ENCODE results near the gene OR5M11. TPM values are rescaled to one million over a fixed set of nuclear protein-coding genes. Genes with fewer than 3 reads are reported as not detected.
"Not testable (repeated sequence)": the region's sequence is repeated elsewhere in the genome, so short reads cannot be mapped to it uniquely, and the experiment has no call there.

The OR5M11 gene
- total RNA-seq: not detected

DNA sequence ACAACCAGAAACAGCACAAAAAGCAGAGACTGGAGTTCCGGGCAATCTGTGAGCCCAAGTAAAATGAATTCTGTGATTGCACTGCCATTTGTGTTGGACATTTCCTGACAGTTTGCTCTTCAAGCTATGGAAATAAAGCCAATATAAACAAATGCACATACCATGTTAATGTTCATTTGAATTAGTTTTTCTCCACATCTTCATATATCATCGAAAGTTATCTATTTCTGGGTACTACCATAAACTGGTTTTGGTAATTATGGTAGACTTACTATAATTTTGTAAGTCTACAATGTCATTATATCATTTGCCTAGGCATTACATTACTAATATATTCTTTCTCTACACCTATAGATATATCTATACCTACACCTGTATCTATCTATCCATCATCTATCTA, at the start of gene OR5M11:
Gene OR5M11, minus strand, starts transcription at position 101 of the 400 bp plus-strand sequence. Its CDS starts 0 bp downstream, at position 101.
- H3K27me3 Mint-ChIP-seq: no peaks in the 10 kb centered on the region
- no peaks in the 10 kb centered on the region for H3K36me3 Mint-ChIP-seq
- DNase-seq (no peak), ATAC-seq (ENCODE audit: low read depth) (no peak)
- H3K9me3 Mint-ChIP-seq: peaks cover 12% of the 10 kb centered on the region
- no peak within 1 kb of the TSS for H3K4me3 Mint-ChIP-seq
- H3K4me1 Mint-ChIP-seq: no peaks in the 10 kb centered on the region
- POLR2A ChIA-PET: no interaction called here
- no peak within 1 kb of the TSS for H3K27ac Mint-ChIP-seq

DNA sequence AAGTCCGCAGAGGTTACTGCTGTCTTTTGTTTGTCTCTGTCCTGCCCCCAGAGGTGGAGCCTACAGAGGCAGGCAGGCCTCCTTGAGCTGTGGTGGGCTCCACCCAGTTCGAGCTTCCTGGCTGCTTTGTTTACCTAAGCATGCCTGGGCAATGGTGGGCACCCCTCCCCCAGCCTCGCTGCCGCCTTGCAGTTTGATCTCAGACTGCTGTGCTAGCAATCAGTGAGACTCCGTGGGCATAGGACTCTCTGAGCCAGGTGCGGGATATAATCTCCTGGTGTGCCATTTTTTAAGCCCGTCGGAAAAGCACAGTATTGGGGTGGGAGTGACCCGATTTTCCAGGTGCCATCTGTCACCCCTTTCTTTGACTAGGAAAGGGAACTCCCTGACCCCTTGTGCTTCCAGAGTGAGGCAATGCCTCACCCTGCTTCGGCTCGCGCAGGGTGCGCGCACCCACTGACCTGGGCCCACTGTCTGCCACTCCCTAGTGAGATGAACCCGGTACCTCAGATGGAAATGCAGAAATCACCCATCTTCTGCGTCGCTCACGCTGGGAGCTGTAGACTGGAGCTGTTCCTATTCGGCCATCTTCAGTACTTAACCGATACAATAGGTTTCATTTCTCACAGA, 49.1 kb upstream of the OR5M11 start:
- ATAC-seq (ENCODE audit: low read depth); H3K4me1 Mint-ChIP-seq; H3K9me3 Mint-ChIP-seq; H3K36me3 Mint-ChIP-seq; POLR2A ChIA-PET; H3K27ac Mint-ChIP-seq; H3K4me3 Mint-ChIP-seq; DNase-seq; H3K27me3 Mint-ChIP-seq: not testable (repeated sequence)

DNA sequence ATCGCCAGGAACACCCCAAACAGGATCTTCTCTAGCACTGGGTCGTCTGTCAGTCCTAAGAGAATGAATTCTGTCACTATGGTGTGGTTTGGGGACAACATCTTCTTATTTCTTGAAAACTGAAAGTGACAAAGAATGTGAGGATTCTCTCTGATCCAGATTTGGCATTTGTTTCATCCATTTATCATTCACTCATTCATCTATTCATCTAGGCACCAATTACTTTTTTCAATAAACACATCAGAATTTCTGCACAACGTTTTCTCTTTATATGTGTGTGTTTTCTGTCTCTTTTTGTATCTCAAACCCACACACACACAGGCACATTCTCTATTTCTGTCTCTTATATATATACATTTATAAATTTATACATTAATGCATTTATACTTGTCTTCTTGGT, 34.6 kb upstream of the OR5M11 start, which contains the start of gene OR5M10:
Gene OR5M10, minus strand, starts transcription at position 101 of the 400 bp plus-strand sequence. Its CDS starts 0 bp downstream, at position 101.
- Mint-ChIP-seq H3K4me1 (no peaks in the 10 kb centered on the region), H3K36me3 (no peaks in the 10 kb centered on the region), H3K9me3 (no peaks in the 10 kb centered on the region), H3K4me3 (no peak within 1 kb of the TSS), H3K27ac (no peak within 1 kb of the TSS), H3K27me3 (no peaks in the 10 kb centered on the region)
- POLR2A ChIA-PET: no interaction called here
- DNase-seq: no peak
- no peak for ATAC-seq (ENCODE audit: low read depth)

DNA sequence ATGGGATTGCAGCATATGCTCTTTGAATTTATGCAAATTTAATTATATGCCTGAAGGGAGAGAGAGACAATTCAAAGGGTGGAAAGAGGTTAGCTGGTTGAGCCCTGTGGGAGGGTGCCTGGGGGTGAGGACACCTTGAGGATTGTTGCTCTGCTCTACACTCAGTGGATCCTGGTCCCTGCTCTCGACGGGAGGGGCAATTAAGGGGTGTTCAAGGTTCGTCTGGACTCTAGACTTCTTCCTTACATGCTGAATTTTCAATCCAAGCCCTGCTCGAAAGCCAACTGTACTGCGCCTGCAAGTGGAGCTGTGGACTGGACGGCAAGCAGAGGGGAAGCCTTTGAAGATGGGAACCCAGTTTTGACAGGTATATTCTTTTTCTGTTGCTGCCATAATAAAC, 15.5 kb upstream of the OR5M11 start:
- DNase-seq (no peak), ATAC-seq (ENCODE audit: low read depth) (no peak)
- H3K4me1 Mint-ChIP-seq: no peaks in the 10 kb centered on the region
- H3K36me3 Mint-ChIP-seq: no peaks in the 10 kb centered on the region
- no peak overlapping the region for H3K4me3 Mint-ChIP-seq
- H3K9me3 Mint-ChIP-seq: peaks cover 12% of the 10 kb centered on the region
- no peaks in the 10 kb centered on the region for H3K27me3 Mint-ChIP-seq
- POLR2A ChIA-PET: no interaction called here
- no peak overlapping the region for H3K27ac Mint-ChIP-seq

DNA sequence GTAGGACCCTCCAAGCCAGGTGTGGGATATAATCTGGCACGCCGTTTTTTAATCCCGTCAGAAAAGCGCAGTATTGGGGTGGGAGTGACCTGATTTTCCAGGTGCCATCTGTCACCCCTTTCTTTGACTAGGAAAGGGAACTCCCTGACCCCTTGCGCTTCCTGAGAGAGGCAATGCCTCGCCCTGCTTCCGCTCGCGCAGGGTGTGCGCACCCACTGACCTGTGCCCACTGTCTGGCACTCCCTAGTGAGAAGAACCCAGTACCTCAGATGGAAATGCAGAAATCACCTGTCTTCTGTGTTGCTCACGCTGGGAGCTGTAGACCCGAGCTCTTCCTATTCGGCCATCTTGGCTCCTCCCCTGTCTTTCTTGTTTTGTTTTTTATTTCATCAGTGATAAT, 11.6 kb upstream of the OR5M11 start:
- ATAC-seq (ENCODE audit: low read depth); DNase-seq; H3K27ac Mint-ChIP-seq; H3K4me3 Mint-ChIP-seq; POLR2A ChIA-PET; H3K36me3 Mint-ChIP-seq; H3K9me3 Mint-ChIP-seq; H3K27me3 Mint-ChIP-seq; H3K4me1 Mint-ChIP-seq: not testable (repeated sequence)

DNA sequence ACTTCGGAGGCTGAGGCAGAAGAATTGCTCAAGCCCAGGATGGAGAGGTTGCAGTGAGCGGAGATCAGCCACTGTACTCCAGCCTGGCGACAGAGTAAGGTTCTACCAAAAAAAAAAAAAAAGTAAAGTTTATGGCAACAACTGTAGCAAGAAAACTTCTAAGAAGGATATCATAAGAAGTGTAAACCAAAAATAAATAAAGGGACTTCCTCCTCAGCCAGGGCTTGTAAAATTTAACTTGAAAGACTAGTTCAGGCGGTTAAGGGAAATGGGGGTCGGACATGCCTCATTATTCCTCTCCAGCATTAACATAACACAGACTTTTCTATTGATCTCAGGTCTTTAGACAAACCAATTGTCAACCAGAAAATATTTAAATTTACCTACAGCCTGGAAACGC, 2.5 kb upstream of the OR5M11 start:
- Mint-ChIP-seq H3K36me3 (no peaks in the 10 kb centered on the region), H3K4me1 (no peaks in the 10 kb centered on the region), H3K4me3 (no peak overlapping the region), H3K9me3 (peaks cover 8% of the 10 kb centered on the region), H3K27me3 (no peaks in the 10 kb centered on the region), H3K27ac (no peak overlapping the region)
- POLR2A ChIA-PET: no interaction called here
- no peak for DNase-seq
- ATAC-seq (ENCODE audit: low read depth): no peak

DNA sequence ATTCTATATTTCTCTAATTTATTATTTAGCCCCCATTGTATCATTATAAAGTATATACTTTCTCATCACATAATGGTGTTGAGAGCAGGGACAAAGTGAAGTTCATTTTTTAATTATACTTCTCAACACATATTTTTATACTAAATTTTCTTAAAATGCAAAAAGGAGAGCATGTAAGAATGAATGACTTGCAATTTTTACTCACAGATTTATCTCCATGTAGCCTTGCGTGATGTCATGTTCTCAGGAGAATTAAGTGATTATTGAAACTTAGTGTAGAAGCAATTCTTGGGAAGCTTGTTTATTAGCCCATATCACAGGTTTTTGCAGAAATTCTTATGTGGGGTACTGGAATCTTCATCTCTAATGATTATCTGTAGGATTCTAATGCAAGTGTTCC, 682 bp upstream of the OR5M11 start:
- no peak for ATAC-seq (ENCODE audit: low read depth)
- H3K9me3 Mint-ChIP-seq: peaks cover 10% of the 10 kb centered on the region
- no peak overlapping the region for H3K27ac Mint-ChIP-seq
- H3K27me3 Mint-ChIP-seq: no peaks in the 10 kb centered on the region
- H3K4me3 Mint-ChIP-seq: no peak overlapping the region
- no peaks in the 10 kb centered on the region for H3K4me1 Mint-ChIP-seq
- no peaks in the 10 kb centered on the region for H3K36me3 Mint-ChIP-seq
- POLR2A ChIA-PET: no interaction called here
- DNase-seq: no peak

DNA sequence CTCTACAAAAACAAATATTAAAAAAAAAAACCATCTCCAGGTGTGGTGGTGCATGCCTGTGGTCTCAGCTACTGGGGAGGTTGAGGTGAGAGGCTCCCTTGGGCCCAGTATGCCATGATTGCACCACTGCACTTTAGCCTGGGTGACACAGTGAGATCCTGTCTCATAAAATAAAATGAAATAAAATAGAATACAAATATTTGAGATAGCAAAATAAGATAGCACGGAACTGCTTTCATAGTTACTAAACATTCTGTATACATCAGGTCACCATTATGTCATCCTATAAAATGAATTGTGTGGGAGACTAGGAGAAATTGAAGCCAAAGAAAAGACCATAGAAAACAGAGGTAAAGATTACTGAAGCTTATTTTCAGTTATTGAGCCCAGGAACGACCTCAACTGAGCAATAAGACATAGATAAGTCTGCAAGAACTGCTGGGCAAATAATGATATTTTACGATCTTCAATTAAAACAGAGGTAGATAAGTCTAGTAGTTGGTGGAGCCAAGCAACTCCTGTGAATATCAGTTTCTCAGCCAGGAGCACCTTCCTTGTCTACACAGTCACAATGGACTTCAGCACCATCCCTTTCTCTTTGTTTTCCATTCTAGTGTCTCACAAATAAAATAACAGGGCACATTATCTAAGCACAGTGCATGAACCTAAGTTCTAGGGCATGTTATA, 9.9 kb downstream of the OR5M11 start:
- no peaks in the 10 kb centered on the region for H3K36me3 Mint-ChIP-seq
- H3K9me3 Mint-ChIP-seq: no peaks in the 10 kb centered on the region
- ATAC-seq (ENCODE audit: low read depth) (no peak), DNase-seq (no peak)
- no peaks in the 10 kb centered on the region for H3K27me3 Mint-ChIP-seq
- no peak overlapping the region for H3K4me3 Mint-ChIP-seq
- H3K4me1 Mint-ChIP-seq: no peaks in the 10 kb centered on the region
- H3K27ac Mint-ChIP-seq: no peak overlapping the region
- POLR2A ChIA-PET: no interaction called here

DNA sequence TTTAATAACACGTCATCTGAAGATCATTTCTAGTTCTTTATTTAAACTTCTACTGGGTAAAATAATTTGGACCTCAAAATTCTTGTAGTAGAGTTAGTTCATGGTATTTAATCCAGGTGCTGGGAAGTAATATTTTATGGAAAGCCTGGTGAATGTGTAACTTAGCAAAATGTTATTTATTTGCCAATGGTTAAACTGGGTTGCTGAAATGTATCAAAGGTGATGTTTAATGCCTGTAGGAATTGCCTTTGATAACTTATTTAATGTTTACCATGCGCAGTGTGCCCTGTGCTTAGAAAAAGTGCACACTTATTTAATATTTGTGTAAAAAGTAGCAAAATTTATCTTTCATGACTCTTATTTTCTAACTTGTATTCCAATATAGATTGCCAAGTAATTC, 11.2 kb downstream of the OR5M11 start:
- Mint-ChIP-seq H3K4me1 (no peaks in the 10 kb centered on the region), H3K27ac (no peak overlapping the region), H3K9me3 (peaks cover 1% of the 10 kb centered on the region), H3K4me3 (no peak overlapping the region), H3K36me3 (no peaks in the 10 kb centered on the region), H3K27me3 (no peaks in the 10 kb centered on the region)
- DNase-seq (no peak), ATAC-seq (ENCODE audit: low read depth) (no peak)
- POLR2A ChIA-PET: no interaction called here

DNA sequence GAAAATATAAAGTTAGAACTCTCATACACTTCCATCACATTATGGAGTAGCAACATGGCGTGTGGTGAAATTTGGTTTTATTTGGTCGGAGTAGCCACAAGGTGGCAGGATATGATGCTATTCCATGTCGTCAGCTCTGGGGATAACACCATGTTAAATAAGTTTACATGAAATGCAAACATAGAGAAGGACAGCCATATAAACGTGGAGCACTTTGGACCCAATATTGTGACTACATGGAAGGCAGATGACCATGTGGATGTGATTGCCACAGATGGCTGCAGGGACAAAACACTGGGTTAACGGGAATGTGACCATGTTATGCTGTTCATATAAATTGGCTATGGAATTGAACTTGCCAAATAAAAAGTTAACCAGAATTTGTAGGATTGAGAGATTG, 21.0 kb downstream of the OR5M11 start:
- POLR2A ChIA-PET: no interaction called here
- DNase-seq: no peak
- no peaks in the 10 kb centered on the region for H3K4me1 Mint-ChIP-seq
- no peaks in the 10 kb centered on the region for H3K36me3 Mint-ChIP-seq
- no peaks in the 10 kb centered on the region for H3K9me3 Mint-ChIP-seq
- H3K4me3 Mint-ChIP-seq: no peak overlapping the region
- H3K27me3 Mint-ChIP-seq: no peaks in the 10 kb centered on the region
- H3K27ac Mint-ChIP-seq: no peak overlapping the region
- ATAC-seq (ENCODE audit: low read depth): no peak

DNA sequence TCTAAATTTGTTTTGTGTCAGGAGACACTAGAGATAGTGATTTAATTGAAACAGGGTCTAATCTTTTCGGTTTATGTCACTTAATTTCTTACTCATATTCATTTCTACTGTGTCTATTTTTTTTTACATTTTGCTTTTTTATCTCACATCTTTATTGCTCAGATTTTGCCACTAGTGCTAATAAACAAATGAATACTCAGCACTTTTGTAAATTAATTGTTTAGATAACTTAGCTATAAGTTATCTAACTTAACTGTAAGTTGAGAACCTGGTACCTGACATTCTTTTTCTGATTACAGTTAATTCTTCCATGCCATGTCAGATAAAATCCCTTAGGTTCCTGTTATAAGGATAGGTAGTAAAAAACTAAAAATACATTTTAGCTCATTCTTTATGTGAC, 29.8 kb downstream of the OR5M11 start:
- Mint-ChIP-seq H3K27me3 (no peaks in the 10 kb centered on the region), H3K4me3 (no peak overlapping the region), H3K9me3 (peaks cover 1% of the 10 kb centered on the region), H3K36me3 (no peaks in the 10 kb centered on the region), H3K27ac (no peak overlapping the region), H3K4me1 (no peaks in the 10 kb centered on the region)
- no peak for ATAC-seq (ENCODE audit: low read depth)
- POLR2A ChIA-PET: no interaction called here
- no peak for DNase-seq

DNA sequence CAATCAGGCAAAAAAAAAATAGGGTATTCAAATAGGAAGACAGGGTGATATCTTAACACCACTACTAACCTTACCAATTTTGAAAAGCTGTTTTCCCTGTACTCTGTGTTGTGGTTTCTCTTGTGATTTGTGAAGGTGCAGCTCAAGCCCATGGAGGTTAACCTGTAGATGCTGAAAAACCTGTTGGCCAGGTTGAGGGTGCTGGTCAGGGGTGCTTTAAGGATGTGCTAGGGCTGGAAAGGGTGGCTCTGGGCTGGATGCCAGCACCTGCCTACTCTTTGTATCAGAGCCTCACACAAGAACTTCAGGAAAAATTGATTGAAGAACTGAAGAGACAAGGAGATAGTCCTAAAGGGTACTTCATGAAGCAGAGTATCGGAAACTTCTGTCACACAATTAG, 33.6 kb downstream of the OR5M11 start:
- Mint-ChIP-seq H3K27ac (no peak overlapping the region), H3K36me3 (no peaks in the 10 kb centered on the region), H3K27me3 (no peaks in the 10 kb centered on the region), H3K4me3 (no peak overlapping the region), H3K4me1 (no peaks in the 10 kb centered on the region), H3K9me3 (peaks cover 5% of the 10 kb centered on the region)
- ATAC-seq (ENCODE audit: low read depth): no peak
- POLR2A ChIA-PET: no interaction called here
- DNase-seq: no peak

DNA sequence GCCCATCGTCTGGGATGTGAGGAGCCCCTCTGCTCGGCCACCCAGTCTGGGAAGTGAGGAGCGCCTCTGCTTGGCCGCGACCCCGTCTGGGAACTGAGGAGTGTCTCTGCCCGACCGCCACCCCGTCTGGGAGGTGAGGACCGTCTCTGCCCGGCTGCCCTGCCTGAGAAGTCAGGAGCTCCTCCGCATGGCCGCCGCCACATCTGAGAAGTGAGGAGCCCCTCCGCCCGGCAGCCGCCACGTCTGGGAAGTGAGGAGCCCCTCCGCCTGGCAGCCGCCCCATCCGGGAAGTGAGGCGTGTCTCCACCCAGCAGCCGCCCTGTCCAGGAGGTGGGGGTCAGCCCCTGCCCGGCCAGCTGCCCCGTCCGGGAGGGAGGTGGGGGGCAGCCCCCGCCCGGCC, 46.0 kb downstream of the OR5M11 start:
- Mint-ChIP-seq H3K4me1 (no peaks in the 10 kb centered on the region), H3K9me3 (peaks cover 2% of the 10 kb centered on the region), H3K36me3 (no peaks in the 10 kb centered on the region), H3K27me3 (no peaks in the 10 kb centered on the region), H3K4me3 (no peak overlapping the region), H3K27ac (no peak overlapping the region)
- no peak for DNase-seq
- no peak for ATAC-seq (ENCODE audit: low read depth)
- POLR2A ChIA-PET: no interaction called here

DNA sequence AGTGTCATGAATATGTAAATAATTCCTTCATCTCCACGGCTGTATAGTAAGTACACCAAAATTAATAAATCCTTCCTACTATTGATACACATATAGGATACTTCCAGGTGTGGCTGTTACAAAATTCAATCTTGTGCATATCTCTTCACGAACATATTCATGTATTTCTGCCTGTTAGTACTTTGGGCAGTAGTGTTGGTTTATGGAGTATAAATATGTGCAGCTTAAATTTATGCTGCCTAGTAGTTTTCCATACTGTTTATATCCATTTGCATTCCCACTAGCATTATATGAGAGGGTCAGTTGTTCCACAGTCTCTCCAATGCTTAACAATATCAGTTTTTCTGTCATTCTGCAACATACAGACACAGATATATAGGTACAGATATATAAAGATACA, 47.9 kb downstream of the OR5M11 start:
- ATAC-seq (ENCODE audit: low read depth): no peak
- DNase-seq: no peak
- POLR2A ChIA-PET: no interaction called here
- no peaks in the 10 kb centered on the region for H3K4me1 Mint-ChIP-seq
- H3K36me3 Mint-ChIP-seq: no peaks in the 10 kb centered on the region
- H3K9me3 Mint-ChIP-seq: peaks cover 4% of the 10 kb centered on the region
- no peak overlapping the region for H3K27ac Mint-ChIP-seq
- H3K27me3 Mint-ChIP-seq: no peaks in the 10 kb centered on the region
- H3K4me3 Mint-ChIP-seq: no peak overlapping the region
